ENCODE data around the gene OGDH.

OGDH gene

GRCh38 chr7:44633254-44634186 lies 27.1 kb downstream of the OGDH start:
- H3K4me3 ChIP-seq (ENCODE audit: low read length), result no peak overlapping the region
- 97% methylated on average over 10 of the region's 10 CpGs for WGBS

GRCh38 chr7:44634187-44634838 lies 27.9 kb downstream of the OGDH start:
- Histone ChIP-seq H3K9me3 (ENCODE audit: insufficient read depth, low read depth, low read length) (no peaks in the 10 kb centered on the region), H3K4me3 (ENCODE audit: low read length) (no peak overlapping the region), H3K27ac (ENCODE audit: low read depth, low read length) (no peak overlapping the region), H3K4me1 (ENCODE audit: insufficient read depth, low read length) (peaks cover 40% of the 10 kb centered on the region), H3K9ac (ENCODE audit: low read depth, low read length) (no peak overlapping the region), H3K27me3 (ENCODE audit: insufficient read depth, low read length) (no peaks in the 10 kb centered on the region), H3K36me3 (ENCODE audit: insufficient read depth, low read length) (peaks cover 8% of the 10 kb centered on the region)
- 94% methylated on average over 5 of the region's 5 CpGs for WGBS

More at GRCh38 chr7:44633254-44634186, 27.1 kb downstream of the OGDH start:
- Histone ChIP-seq H3K9me3 (ENCODE audit: insufficient read depth, low read depth, low read length) (no peaks in the 10 kb centered on the region), H3K27me3 (ENCODE audit: insufficient read depth, low read length) (no peaks in the 10 kb centered on the region), H3K36me3 (ENCODE audit: insufficient read depth, low read length) (peaks cover 16% of the 10 kb centered on the region), H3K4me1 (ENCODE audit: insufficient read depth, low read length) (peaks cover 32% of the 10 kb centered on the region), H3K27ac (ENCODE audit: low read depth, low read length) (no peak overlapping the region), H3K9ac (ENCODE audit: low read depth, low read length) (no peak overlapping the region)

- no peak overlapping the region for H3K4me3 ChIP-seq (ENCODE audit: low read length)
- no peak overlapping the region for H3K9ac ChIP-seq (ENCODE audit: low read depth, low read length)
- WGBS, result 94% methylated on average over 14 of the region's 14 CpGs
- no peak overlapping the region for H3K27ac ChIP-seq (ENCODE audit: low read depth, low read length)
- no peaks in the 10 kb centered on the region for H3K9me3 ChIP-seq (ENCODE audit: insufficient read depth, low read depth, low read length)
- H3K27me3 ChIP-seq (ENCODE audit: insufficient read depth, low read length), result no peaks in the 10 kb centered on the region
- H3K4me1 ChIP-seq (ENCODE audit: insufficient read depth, low read length), result peaks cover 47% of the 10 kb centered on the region
- H3K36me3 ChIP-seq (ENCODE audit: insufficient read depth, low read length), result peaks cover 5% of the 10 kb centered on the region; the same call in 1 of the 2 replicates
Measured at GRCh38 chr7:44634839-44635591, 28.6 kb downstream of the OGDH start.

- Histone ChIP-seq H3K36me3 (ENCODE audit: insufficient read depth, low read length) (no peaks in the 10 kb centered on the region), H3K4me3 (ENCODE audit: low read length) (no peak overlapping the region), H3K27me3 (ENCODE audit: insufficient read depth, low read length) (no peaks in the 10 kb centered on the region), H3K4me1 (ENCODE audit: insufficient read depth, low read length) (peaks cover 44% of the 10 kb centered on the region), H3K9ac (ENCODE audit: low read depth, low read length) (no peak overlapping the region), H3K27ac (ENCODE audit: low read depth, low read length) (no peak overlapping the region), H3K9me3 (ENCODE audit: insufficient read depth, low read depth, low read length) (no peaks in the 10 kb centered on the region)
- 92% methylated on average over 3 of the region's 3 CpGs for WGBS
Measured at GRCh38 chr7:44636041-44636584, 29.7 kb downstream of the OGDH start.

GRCh38 chr7:44636926-44637325 lies 30.5 kb downstream of the OGDH start:
- Histone ChIP-seq H3K4me1 (ENCODE audit: insufficient read depth, low read length) (peaks cover 38% of the 10 kb centered on the region), H3K4me3 (ENCODE audit: low read length) (no peak overlapping the region), H3K27me3 (ENCODE audit: insufficient read depth, low read length) (no peaks in the 10 kb centered on the region), H3K27ac (ENCODE audit: low read depth, low read length) (no peak overlapping the region), H3K36me3 (ENCODE audit: insufficient read depth, low read length) (no peaks in the 10 kb centered on the region), H3K9ac (ENCODE audit: low read depth, low read length) (no peak overlapping the region), H3K9me3 (ENCODE audit: insufficient read depth, low read depth, low read length) (no peaks in the 10 kb centered on the region)
- 94% methylated on average over 1 of the region's 2 CpGs for WGBS

GRCh38 chr7:44637788-44638594 lies 31.6 kb downstream of the OGDH start:
- Histone ChIP-seq H3K4me1 (ENCODE audit: insufficient read depth, low read length) (peaks cover 36% of the 10 kb centered on the region), H3K9ac (ENCODE audit: low read depth, low read length) (0 out of 2 replicates have a peak overlapping the region, but pooled peaks have one; percentile 2), H3K27me3 (ENCODE audit: insufficient read depth, low read length) (no peaks in the 10 kb centered on the region), H3K36me3 (ENCODE audit: insufficient read depth, low read length) (no peaks in the 10 kb centered on the region), H3K27ac (ENCODE audit: low read depth, low read length) (peak overlapping the region; percentile 55), H3K4me3 (ENCODE audit: low read length) (no peak overlapping the region), H3K9me3 (ENCODE audit: insufficient read depth, low read depth, low read length) (no peaks in the 10 kb centered on the region)
- 87% methylated on average over 6 of the region's 8 CpGs for WGBS

- H3K27ac ChIP-seq (ENCODE audit: low read depth, low read length), result peak overlapping the region; percentile 55
- WGBS, result 92% methylated on average over 5 of the region's 5 CpGs
- H3K36me3 ChIP-seq (ENCODE audit: insufficient read depth, low read length), result no peaks in the 10 kb centered on the region
- H3K27me3 ChIP-seq (ENCODE audit: insufficient read depth, low read length), result no peaks in the 10 kb centered on the region
- H3K9ac ChIP-seq (ENCODE audit: low read depth, low read length), result 0 out of 2 replicates have a peak overlapping the region, but pooled peaks have one; percentile 50
- H3K4me1 ChIP-seq (ENCODE audit: insufficient read depth, low read length), result peaks cover 36% of the 10 kb centered on the region
- no peak overlapping the region for H3K4me3 ChIP-seq (ENCODE audit: low read length)
- no peaks in the 10 kb centered on the region for H3K9me3 ChIP-seq (ENCODE audit: insufficient read depth, low read depth, low read length)
Measured at GRCh38 chr7:44638611-44639557, 32.5 kb downstream of the OGDH start.

GRCh38 chr7:44639671-44640321 lies 33.4 kb downstream of the OGDH start:
- WGBS, result 64% methylated on average over 7 of the region's 8 CpGs
- Histone ChIP-seq H3K27ac (ENCODE audit: low read depth, low read length) (peak overlapping the region; percentile 50), H3K4me3 (ENCODE audit: low read length) (no peak overlapping the region)

GRCh38 chr7:44643206-44643605 lies 36.8 kb downstream of the OGDH start:
- H3K27me3 ChIP-seq (ENCODE audit: insufficient read depth, low read length), result no peaks in the 10 kb centered on the region
- H3K36me3 ChIP-seq (ENCODE audit: insufficient read depth, low read length), result peaks cover 16% of the 10 kb centered on the region
- H3K4me1 ChIP-seq (ENCODE audit: insufficient read depth, low read length), result peaks cover 23% of the 10 kb centered on the region
- no peak overlapping the region for H3K9ac ChIP-seq (ENCODE audit: low read depth, low read length)
- no peak overlapping the region for H3K4me3 ChIP-seq (ENCODE audit: low read length)
- H3K9me3 ChIP-seq (ENCODE audit: insufficient read depth, low read depth, low read length), result no peaks in the 10 kb centered on the region
- 100% methylated on average over 1 of the region's 1 CpG for WGBS
- H3K27ac ChIP-seq (ENCODE audit: low read depth, low read length), result no peak overlapping the region

More at GRCh38 chr7:44639671-44640321, 33.4 kb downstream of the OGDH start:
- H3K9ac ChIP-seq (ENCODE audit: low read depth, low read length), result peak overlapping the region; percentile 50
- H3K4me1 ChIP-seq (ENCODE audit: insufficient read depth, low read length), result peaks cover 36% of the 10 kb centered on the region
- H3K36me3 ChIP-seq (ENCODE audit: insufficient read depth, low read length), result no peaks in the 10 kb centered on the region; the same call in 1 of the 2 replicates
- H3K9me3 ChIP-seq (ENCODE audit: insufficient read depth, low read depth, low read length), result no peaks in the 10 kb centered on the region
- no peaks in the 10 kb centered on the region for H3K27me3 ChIP-seq (ENCODE audit: insufficient read depth, low read length)
